HG03575 (cell line): ENCODE data around the gene ALDH1A3.

Source experiments
- ATAC-seq: cut with Tn5 transposase; IDR thresholded peaks from one replicate; pipeline ENCODE4 v1.9.1; 2021; ENCODE audit not compliant: unreplicated experiment, insufficient number of reproducible peaks, low FRiP score; ENCODE audit errors: extremely low read depth

ALDH1A3 gene

DNA sequence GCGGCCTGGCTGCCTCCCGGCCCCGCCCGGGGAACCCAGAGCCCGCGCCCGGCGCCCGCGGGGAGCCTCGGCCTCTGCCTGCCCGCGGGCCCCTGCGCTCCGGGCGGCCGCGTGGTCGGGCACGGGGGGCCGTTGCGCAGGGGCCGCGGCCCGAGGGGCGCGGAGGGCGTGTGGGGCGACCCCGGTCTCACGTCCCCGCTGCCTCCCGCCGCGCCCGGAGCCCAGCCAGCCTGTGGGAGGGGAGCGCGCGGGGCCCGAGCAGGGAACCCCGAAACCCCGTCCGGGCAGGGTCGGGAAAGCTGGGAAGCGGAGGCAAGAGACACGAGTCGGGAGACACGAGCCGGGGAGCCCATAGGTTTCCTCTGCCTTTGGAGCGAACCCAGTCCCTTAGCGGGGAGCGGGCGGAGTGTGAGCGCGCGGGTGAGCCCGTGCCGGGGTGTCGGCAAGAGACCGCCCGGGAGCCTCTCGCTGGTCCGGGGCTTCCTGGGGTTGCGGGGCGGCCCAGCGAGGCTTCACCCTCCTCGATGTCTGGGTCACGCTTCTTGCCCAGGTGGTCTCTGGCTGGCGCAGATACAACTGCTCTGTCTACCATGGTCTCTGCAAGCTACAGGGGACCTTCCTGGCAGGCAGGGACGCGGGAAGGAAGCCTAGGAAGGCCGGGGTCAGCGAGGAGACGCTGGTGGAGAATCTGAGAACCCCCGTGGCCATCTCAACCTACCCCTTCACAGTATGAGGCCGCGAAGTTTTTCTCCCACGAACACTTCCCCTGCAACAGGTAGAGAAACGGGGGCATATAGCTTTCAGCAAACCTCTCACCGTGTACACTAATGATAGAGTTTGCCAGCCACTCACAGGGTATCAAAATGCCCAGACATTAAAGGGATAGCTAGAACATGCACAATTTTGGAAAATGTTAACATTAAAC lies 40.1 kb downstream of the ALDH1A3 start:
- ATAC-seq = no peak

GRCh38 chr15:100920516-100921135 lies 41.0 kb downstream of the ALDH1A3 start:
- no peak for ATAC-seq

DNA sequence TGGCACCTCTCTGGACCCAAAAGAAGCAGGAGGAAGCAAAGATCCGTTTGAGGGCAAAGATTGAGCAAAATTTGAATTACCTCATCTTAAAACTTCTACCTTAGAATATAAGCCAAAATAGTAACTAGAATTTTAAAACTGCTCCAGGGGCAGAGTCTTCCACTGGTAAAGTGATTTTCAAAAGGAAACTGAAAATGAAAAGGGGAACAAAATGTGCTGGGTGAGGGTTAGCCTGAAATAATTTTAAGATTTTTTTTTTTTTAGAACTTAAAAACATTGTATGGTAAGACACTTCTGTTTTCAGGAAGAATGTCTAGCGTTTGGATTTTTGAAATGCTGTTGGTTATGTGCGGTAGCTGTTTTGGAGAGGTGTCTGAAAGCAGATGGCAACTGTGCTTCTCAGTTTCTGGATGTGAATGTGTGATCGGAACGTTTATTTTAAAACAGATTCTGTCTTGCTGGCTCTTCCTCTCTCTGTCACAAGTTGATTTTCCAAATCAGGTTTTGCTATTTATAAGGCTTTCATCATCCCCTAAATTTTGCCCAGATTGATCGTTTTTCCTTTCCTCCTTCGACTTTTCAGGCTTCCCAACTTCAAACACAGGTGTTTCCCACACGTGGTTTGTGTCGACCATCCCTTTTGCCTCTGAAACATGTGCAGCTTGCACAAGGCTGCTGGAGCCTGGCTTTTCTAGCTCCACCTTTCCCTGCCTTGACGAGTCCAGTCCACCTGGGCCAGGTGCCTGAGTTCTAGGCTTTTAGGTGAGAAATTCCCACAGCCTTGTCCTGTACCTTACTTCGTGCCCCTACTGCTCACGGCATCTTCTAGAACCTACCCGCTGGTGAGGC lies 42.8 kb downstream of the ALDH1A3 start:
- ATAC-seq = no peak

DNA sequence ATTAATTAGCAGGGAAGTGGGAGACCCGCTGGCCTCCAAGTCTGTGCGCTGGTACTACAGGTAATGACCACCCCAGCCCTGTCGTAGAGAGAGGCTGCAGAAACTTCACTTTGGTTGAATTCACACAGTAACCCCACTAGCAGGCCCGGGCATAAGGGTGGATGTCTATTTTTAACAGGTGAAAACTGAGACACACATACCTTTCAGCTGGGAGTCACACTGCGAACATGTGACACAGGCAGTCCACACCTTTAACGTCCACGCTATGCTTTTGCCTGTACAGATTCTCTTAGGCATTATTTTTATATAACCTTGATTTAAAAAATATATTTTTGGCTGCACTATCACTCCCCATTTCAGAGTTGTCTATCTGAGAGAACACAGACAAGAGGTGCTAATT lies 43.4 kb downstream of the ALDH1A3 start:
- ATAC-seq = no peak

GRCh38 chr15:100923902-100924301 lies 44.3 kb downstream of the ALDH1A3 start:
- no peak for ATAC-seq

- ATAC-seq = no peak
Observed at GRCh38 chr15:100924436-100924835, 44.8 kb downstream of the ALDH1A3 start.

DNA sequence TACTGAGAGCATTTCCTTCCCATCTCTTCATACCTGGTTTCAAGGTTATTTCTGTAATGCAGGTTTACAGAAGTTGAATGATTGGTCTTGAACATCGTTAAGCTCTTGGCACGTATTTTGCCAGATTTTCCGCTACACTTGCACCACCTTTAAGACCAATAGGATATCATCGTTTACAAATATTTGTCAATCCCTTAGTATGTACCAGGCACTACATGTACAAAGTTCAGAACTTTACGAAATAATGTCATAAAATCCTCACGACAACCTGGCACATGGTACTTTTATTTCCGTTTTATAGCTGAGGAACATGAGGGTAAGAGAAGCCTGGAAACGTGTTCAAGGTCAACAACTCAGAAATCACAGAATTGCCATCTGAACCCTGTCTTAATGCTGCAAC lies 45.8 kb downstream of the ALDH1A3 start:
- no peak for ATAC-seq

GRCh38 chr15:100926258-100926657 lies 46.6 kb downstream of the ALDH1A3 start:
- ATAC-seq = no peak

DNA sequence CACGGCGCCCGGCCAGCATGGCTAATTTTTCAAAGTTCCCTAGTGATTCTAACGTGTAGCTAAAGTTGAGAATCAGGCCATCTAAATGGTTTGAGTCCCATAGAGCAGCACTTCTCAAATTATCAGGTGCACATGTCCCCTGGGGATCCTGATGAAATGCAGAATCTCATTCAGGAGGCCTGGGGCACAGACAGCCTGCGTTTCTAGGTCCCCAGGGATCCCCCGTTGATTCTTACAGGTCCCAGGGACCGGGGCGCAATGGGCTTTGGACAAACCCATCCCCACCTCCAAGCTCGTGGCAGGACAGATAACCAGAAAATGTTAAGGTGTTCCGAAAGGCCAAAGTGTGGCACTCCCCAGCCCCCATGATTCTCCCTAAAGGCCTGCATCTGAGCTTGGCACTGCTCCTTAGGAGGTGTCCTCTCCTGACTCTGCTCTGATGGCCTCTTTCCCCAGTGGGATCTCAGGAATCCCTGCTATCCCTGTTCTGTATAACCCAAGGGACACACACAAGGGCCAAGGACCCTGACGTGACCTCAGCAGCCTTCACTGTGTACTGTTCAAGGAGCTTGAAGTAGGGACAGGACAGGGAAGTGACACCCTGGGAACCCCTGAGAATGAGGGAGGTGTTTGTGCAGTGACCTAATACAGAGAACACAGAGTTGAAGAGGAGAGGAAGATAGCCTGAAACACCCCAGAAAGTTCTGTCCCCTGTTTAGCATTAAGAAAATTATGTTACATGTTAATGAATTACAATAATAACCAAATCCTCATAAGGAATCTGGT lies 47.5 kb downstream of the ALDH1A3 start:
- ATAC-seq = no peak

- no peak for ATAC-seq
Observed at GRCh38 chr15:100928632-100929280, 49.1 kb downstream of the ALDH1A3 start.

- ATAC-seq = no peak
Observed at GRCh38 chr15:100929641-100930042, 50.0 kb downstream of the ALDH1A3 start.

DNA sequence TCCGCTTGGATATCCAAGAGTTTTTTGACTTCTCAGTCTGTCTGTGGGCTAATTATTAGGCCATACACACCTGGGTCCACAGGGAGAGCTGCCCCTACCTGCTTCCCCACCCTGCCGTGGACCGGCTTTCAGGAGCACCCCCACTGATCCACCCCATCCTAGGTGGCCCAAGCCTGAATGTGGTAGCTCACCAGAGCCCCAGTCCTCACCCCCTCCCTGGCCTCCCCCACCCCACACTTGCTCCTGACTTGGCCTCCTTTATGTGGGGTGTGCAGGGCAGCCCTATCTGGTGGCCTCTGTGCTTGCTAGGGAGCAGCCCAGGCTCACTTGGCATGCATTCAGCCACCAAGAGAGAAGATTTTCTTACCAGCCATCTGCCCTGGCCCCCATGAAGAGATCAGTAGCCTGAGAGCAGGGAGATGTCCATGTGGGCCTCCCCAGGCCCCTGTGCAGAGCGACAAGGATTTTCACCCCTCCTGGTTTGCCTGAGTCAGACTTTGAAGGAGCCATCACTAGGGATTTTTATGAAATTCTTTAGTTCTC lies 50.7 kb downstream of the ALDH1A3 start:
- ATAC-seq = no peak

GRCh38 chr15:100931143-100931890 lies 51.7 kb downstream of the ALDH1A3 start:
- peak; percentile 36 for ATAC-seq

DNA sequence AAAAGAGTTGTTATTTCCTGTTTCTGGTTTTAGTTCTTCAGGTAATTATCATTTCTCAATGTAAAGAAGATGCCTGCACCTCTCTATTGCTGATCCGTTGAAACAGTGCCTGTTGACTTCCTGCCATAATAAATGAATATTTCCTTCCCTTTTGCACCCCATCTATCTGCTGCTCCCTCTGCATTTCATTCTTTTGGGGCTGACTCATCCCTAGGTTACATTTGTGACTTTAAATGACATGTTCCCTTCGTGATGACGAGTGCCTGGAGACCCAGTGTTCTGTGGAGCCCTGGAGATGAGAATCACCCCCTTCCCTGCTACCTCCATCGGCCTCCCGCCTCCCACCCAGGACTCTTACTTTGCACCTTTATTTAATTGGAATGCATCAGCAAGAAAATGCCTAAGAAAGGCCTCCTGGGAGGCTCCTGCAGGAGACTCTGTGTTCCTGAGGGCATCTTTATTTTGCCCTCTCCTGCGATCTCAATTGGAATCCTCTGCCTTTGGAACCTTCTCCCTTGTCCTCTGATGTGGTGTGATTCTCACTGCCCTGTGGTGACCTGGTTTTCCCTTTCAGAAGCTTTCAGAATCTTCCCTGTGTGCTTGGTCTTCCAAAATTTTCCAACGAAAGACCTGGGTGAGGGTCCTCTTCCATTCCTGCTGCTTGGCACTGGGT lies 53.2 kb downstream of the ALDH1A3 start:
- ATAC-seq = no peak

GRCh38 chr15:100934166-100934565 lies 54.5 kb downstream of the ALDH1A3 start:
- no peak for ATAC-seq

- ATAC-seq = no peak
Observed at GRCh38 chr15:100934726-100935125, 55.1 kb downstream of the ALDH1A3 start.

DNA sequence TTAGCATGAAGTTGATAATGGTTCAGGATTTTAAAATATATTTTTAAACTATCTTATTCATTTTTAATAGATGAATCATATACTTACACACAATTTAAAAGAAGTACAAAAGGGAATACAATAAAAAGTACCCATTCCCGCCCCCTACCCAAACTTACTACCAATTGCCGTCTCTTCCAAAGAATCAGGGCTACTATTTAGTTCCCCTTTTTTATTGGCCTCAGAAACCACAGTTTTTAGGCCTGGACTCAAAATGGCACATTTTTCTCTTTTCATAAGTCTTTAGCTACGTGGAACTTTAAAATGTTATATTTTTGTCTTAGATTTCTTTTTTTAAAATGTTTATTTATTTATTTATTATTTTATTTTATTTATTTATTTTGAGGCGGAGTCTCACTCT lies 57.5 kb downstream of the ALDH1A3 start:
- no peak for ATAC-seq
